Gastrocnemius medialis (tissue), 4 donors: ENCODE results near the gene ATG7. TPM values are rescaled to one million over a fixed set of nuclear protein-coding genes. Genes with fewer than 3 reads are reported as not detected.

Experiments
- ATAC-seq, 2 donors: fragments of 150-250 bp; one replicate each; pipeline ENCODE4 v1.9.1; 2016
- DNase-seq, 2 donors: peaks; one replicate each; pipeline ENCODE4 v3.0.0-alpha.2; 2019
- H3K27ac ChIP-seq, 4 donors: fragments of 200-600 bp; sonication (generic); 1 replicate in 1 of 4; 2 replicates in 3 of 4; pipeline ENCODE4 v1.5.1; 2016 to 2018; ENCODE audit warnings: mild to moderate bottlenecking in 2 of 4, moderate library complexity in 1 of 4
- H3K27me3 ChIP-seq, 3 donors: fragments of 200-600 bp; sonication (generic) in 2 of 3; 1 replicate in 1 of 3; 2 replicates in 2 of 3; pipeline versions ENCODE4 v1.5.1 to v1.6.0; 2016 to 2019; ENCODE audit warnings: mild to moderate bottlenecking in 1 of 3, moderate library complexity in 1 of 3
- H3K36me3 ChIP-seq, 2 donors: fragments of 200-600 bp; sonication (generic) in 1 of 2; one replicate each; pipeline ENCODE4 v1.5.1; 2017 to 2018
- H3K4me1 ChIP-seq, 2 donors: fragments of 200-600 bp; sonication (generic) in 1 of 2; one replicate each; pipeline ENCODE4 v1.5.1; 2016 to 2017; ENCODE audit warnings: mild to moderate bottlenecking in 2 of 2
- H3K4me3 ChIP-seq, 4 donors: fragments of 200-600 bp; sonication (generic) in 3 of 4; 1 replicate in 1 of 4; 2 replicates in 3 of 4; pipeline ENCODE4 v1.5.1; 2016 to 2019; ENCODE audit warnings: mild to moderate bottlenecking in 2 of 4
- H3K9me3 ChIP-seq, 3 donors: fragments of 200-600 bp; sonication (generic) in 2 of 3; 1 replicate in 1 of 3; 2 replicates in 2 of 3; pipeline ENCODE4 v1.5.1; 2016 to 2019
- POLR2A ChIP-seq, 2 donors: fragments of 450-650 bp; IDR thresholded peaks; one replicate each; pipeline ENCODE4 v1.6.1; 2017; ENCODE audit warnings: antibody characterized with exemption in 2 of 2, mild to moderate bottlenecking in 2 of 2, moderate library complexity in 2 of 2
- in situ Hi-C, 4 donors: fragments of 200-750 bp; cut with MboI; loops; one replicate each; pipeline versions ENCODE4 v1.15.0 to v1.8.0; 2017; ENCODE audit warnings: low sequenced_read_pairs in 4 of 4
- intact Hi-C: fragments of 100-400 bp; cut with DNase I; formaldehyde crosslinking; loops from one replicate; pipeline ENCODE4 v1.15.1; 2023; ENCODE audit warnings: low total_unique reads
- total RNA-seq, 4 donors: library from RNA; depleted of rRNA; stranded (reverse); fragments of >200 nt; gene quantifications; one replicate each; pipeline versions ENCODE4 v1.1.0 to v1.2.3, GENCODE V29; 2016
- TF ChIP-seq, protein P1 (sequence below), 5 experiments: fragments of 450-650 bp in 3 of 5; fragments of 200-600 bp in 2 of 5; sonication (generic) in 2 of 5; IDR thresholded peaks in 4 of 5; conservative IDR thresholded peaks in 1 of 5; 1 replicate in 4 of 5; 2 replicates in 1 of 5; pipeline ENCODE4 v1.5.1; 2016 to 2019; ENCODE audit warnings: antibody characterized with exemption in 5 of 5, mild to moderate bottlenecking in 3 of 5, moderate library complexity in 3 of 5

The ATG7 gene
- total RNA-seq, 4 donors from 2014 or later, result 13.5 to 29.2 (median 15.0) TPM

DNA sequence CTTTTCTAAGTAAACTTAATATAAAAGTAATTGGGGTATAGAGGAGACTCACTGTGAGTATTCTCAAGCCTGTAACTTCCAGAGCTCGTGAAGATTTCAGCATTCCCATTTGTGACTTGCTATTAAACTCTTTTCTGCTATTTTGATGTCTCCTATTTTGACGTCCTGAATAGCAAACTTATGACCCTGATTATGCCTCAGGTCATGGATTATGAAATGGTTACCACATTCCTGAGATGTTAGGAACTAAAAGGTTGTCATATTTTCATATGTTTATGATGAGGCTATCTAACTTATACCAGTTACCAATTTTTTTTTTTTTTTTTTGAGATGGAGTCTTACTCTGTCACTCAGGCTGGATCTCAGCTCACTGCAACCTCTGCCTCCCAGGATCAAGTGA is 105.5 kb downstream of the ATG7 start:
- H3K4me1 ChIP-seq, result peaks cover 32 to 44% of the 10 kb centered on the region in 2 donors
- ATAC-seq (no peak), DNase-seq (no peak)
- intact Hi-C loops (loop anchor here (5.0 kb wide), 1 partner anchor 470 kb away; the partner anchor contains the start of gene TAMM41), in situ Hi-C loops (loop anchor here in 2 of 4 donors (5.0 to 25.0 kb wide), 3 partner anchors 135 to 427 kb away; no protein-coding TSS in a partner anchor)
- H3K9me3 ChIP-seq, result no peaks in the 10 kb centered on the region
- no peak overlapping the region for H3K4me3 ChIP-seq
- no peaks in the 10 kb centered on the region for H3K36me3 ChIP-seq
- H3K27me3 ChIP-seq, result no peaks in the 10 kb centered on the region
- peak overlapping the region in 1 of 4 donors; percentile 22 for H3K27ac ChIP-seq
- TF ChIP-seq, protein P1, sequence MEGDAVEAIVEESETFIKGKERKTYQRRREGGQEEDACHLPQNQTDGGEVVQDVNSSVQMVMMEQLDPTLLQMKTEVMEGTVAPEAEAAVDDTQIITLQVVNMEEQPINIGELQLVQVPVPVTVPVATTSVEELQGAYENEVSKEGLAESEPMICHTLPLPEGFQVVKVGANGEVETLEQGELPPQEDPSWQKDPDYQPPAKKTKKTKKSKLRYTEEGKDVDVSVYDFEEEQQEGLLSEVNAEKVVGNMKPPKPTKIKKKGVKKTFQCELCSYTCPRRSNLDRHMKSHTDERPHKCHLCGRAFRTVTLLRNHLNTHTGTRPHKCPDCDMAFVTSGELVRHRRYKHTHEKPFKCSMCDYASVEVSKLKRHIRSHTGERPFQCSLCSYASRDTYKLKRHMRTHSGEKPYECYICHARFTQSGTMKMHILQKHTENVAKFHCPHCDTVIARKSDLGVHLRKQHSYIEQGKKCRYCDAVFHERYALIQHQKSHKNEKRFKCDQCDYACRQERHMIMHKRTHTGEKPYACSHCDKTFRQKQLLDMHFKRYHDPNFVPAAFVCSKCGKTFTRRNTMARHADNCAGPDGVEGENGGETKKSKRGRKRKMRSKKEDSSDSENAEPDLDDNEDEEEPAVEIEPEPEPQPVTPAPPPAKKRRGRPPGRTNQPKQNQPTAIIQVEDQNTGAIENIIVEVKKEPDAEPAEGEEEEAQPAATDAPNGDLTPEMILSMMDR (IDR thresholded peaks at IDR 0.05 in 4 of 5, conservative IDR thresholded peaks at IDR 0.05 in 1 of 5), result no peak
- no peak for TF ChIP-seq POLR2A (IDR thresholded peaks at IDR 0.05)

DNA sequence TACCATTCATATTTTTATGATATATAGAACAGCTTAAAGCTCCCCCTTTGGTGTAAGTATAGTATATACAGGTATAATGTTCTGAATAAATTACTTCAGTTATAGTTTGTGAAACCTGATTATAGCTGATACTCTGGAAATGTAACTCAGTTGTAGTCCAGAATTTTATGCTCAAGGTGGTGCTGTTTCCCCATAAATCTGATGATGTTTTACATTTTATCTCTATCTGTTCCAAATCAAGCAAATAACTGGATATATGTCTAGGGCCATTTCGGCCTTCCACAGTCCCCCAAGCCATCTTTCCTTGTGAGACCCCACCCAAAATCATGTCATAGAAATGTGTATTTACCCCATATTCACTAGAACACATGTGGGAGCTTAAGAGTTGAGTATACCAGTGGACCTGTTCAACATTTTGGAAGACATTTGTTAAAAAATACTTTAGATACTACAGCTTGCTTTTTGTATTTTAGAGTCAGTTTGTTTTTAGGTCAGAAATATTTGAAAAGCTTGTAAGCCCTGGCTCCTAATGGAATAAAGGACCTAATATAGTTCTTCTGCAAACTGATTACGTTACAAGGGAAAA is 107.1 kb downstream of the ATG7 start:
- no peaks in the 10 kb centered on the region for H3K27me3 ChIP-seq
- no peak for TF ChIP-seq POLR2A (IDR thresholded peaks at IDR 0.05)
- TF ChIP-seq, protein P1 (IDR thresholded peaks at IDR 0.05 in 4 of 5, conservative IDR thresholded peaks at IDR 0.05 in 1 of 5), result peak; percentile 63 to 80 (median 68)
- peaks cover 32 to 44% of the 10 kb centered on the region in 2 donors for H3K4me1 ChIP-seq
- no peak for DNase-seq
- H3K4me3 ChIP-seq, result peak overlapping the region in 2 of 4 donors; percentile 4 to 5
- intact Hi-C loops, result loop anchor here (1.0 to 5.0 kb wide), 2 partner anchors 273 to 468 kb away; partner anchors contain the start of gene TAMM41
- H3K9me3 ChIP-seq, result no peaks in the 10 kb centered on the region
- in situ Hi-C loops, result loop anchor here in 2 of 4 donors (5.0 to 25.0 kb wide), 3 partner anchors 133 to 425 kb away; no protein-coding TSS in a partner anchor
- peak; percentile 49 to 52 for ATAC-seq
- H3K36me3 ChIP-seq, result no peaks in the 10 kb centered on the region
- peak overlapping the region; percentile 73 to 81 (median 76) for H3K27ac ChIP-seq

DNA sequence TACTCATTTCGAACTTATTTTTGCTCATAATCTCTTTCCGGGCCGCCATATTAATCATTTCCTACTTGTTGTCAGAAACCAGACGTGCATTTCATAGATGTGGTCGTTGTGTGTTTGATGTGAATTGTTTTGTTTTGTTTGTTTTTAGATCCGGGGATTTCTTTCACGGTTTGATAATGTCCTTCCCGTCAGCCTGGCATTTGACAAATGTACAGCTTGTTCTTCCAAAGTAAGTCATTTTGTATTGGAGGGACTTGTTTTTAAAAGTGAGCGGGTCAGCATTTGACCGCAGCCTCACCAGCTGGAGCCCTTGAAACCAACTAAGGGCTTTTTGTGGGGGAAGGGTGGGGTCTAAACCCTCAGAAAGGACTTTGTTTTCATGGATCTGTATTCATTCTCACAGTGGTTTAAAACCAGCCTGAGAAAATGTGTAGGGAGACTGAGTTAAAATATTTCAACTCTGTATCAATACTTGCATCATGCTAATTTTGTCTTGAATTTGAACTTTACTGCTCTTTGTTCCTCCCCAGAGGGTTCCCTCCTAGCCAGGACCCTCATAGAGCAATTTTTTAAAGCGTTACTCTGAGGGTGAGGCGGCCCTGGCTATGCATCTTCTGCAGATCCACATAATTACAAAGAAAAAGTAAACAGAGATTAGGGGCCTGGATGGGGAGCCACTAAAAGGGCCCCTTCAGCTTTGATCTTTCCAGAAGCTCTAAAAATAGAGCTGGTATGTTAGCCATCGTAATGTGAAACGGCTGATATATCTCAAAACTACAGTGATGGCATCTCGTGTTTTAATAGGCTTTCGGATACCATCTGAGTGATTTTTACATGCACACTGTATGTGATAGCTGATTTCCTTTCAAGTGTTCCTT is 107.9 kb downstream of the ATG7 start:
- Histone ChIP-seq H3K9me3 (no peaks in the 10 kb centered on the region), H3K4me1 (peaks cover 32 to 43% of the 10 kb centered on the region in 2 donors), H3K27ac (peak overlapping the region; percentile 73 to 81 (median 76)), H3K36me3 (no peaks in the 10 kb centered on the region), H3K4me3 (peak overlapping the region in 2 of 4 donors; percentile 4 to 5), H3K27me3 (no peaks in the 10 kb centered on the region)
- no peak for DNase-seq
- intact Hi-C loops, result loop anchor here (1.0 to 5.0 kb wide), 7 partner anchors 87 to 467 kb away; partner anchors contain the start of genes TAMM41 and VGLL4
- ATAC-seq, result peak; percentile 10 to 11
- no peak for TF ChIP-seq POLR2A (IDR thresholded peaks at IDR 0.05)
- TF ChIP-seq, protein P1 (IDR thresholded peaks at IDR 0.05 in 4 of 5, conservative IDR thresholded peaks at IDR 0.05 in 1 of 5), result no peak
- in situ Hi-C loops, result loop anchor here (5.0 to 25.0 kb wide), 4 partner anchors 132 to 425 kb away; no protein-coding TSS in a partner anchor

DNA sequence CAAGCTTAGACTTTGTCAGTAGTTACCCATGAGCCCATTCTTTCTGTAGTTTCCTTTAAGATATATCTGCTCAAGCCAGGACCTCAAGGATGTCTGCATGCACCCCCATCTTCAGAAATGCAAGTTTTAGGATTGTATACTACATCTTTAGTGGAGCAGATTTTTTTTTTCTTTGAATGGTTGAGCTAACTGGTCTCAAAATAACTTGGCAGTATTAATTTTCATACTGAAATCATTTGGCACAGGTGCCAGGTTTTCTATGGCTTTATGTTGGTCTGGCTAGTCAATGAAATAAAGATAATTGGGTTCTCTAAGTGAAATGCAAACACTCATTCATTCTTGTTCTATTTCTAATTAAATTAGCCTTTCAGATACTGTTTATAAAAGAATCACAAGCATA is 108.9 kb downstream of the ATG7 start:
- Histone ChIP-seq H3K4me3 (peak overlapping the region in 1 of 4 donors; percentile 11), H3K27ac (peak overlapping the region; percentile 73 to 81 (median 76)), H3K36me3 (no peaks in the 10 kb centered on the region), H3K27me3 (no peaks in the 10 kb centered on the region), H3K4me1 (peaks cover 35 to 43% of the 10 kb centered on the region in 2 donors), H3K9me3 (no peaks in the 10 kb centered on the region)
- DNase-seq (no peak), ATAC-seq (peak; percentile 16 to 40)
- in situ Hi-C loops, result loop anchor here in 3 of 4 donors (5.0 to 25.0 kb wide), 3 partner anchors 131 to 421 kb away; no protein-coding TSS in a partner anchor
- intact Hi-C loops, result loop anchor here (1.0 to 5.0 kb wide), 6 partner anchors 86 to 424 kb away; partner anchors contain the start of gene VGLL4
- TF ChIP-seq, protein P1 (IDR thresholded peaks at IDR 0.05 in 4 of 5, conservative IDR thresholded peaks at IDR 0.05 in 1 of 5), result no peak
- no peak for TF ChIP-seq POLR2A (IDR thresholded peaks at IDR 0.05)
